Sigmoid colon (tissue), 7 donors: Measurements from ENCODE around the gene LRRC1. TPM values are rescaled to one million over a fixed set of nuclear protein-coding genes. Genes with fewer than 3 reads are reported as not detected.

Experiments
- DNase-seq: peaks from one replicate; pipeline ENCODE4 v3.0.0-alpha.2; 2019
- H3K27ac ChIP-seq, 4 donors: fragments of 200-600 bp; sonication (generic); one replicate each; pipeline ENCODE4 v1.5.1; 2016 to 2019; ENCODE audit warnings: mild to moderate bottlenecking in 1 of 4
- H3K27me3 ChIP-seq, 3 donors: fragments of 200-600 bp; sonication (generic); one replicate each; pipeline ENCODE4 v1.5.1; 2019; ENCODE audit warnings: mild to moderate bottlenecking in 1 of 3
- H3K36me3 ChIP-seq, 4 donors: fragments of 200-600 bp; sonication (generic); one replicate each; pipeline ENCODE4 v1.5.1; 2016 to 2019
- H3K4me1 ChIP-seq, 4 donors: fragments of 200-600 bp; sonication (generic); one replicate each; pipeline ENCODE4 v1.5.1; 2017 to 2019
- H3K4me3 ChIP-seq, 4 donors: fragments of 200-600 bp; sonication (generic); one replicate each; pipeline ENCODE4 v1.5.1; 2017 to 2019; ENCODE audit warnings: mild to moderate bottlenecking in 2 of 4, moderate library complexity in 1 of 4
- H3K9me3 ChIP-seq, 4 donors: fragments of 200-600 bp in 3 of 4; sonication (generic) in 3 of 4; one replicate each; pipeline versions ENCODE4 v1.5.1 to v1.6.1; 2013 to 2019
- CTCF ChIP-seq, 4 experiments: fragments of 450-650 bp in 3 of 4; fragments of 200-600 bp in 1 of 4; IDR thresholded peaks; one replicate each; pipeline ENCODE4 v1.5.1; 2016 to 2019; ENCODE audit warnings: antibody characterized with exemption in 4 of 4, mild to moderate bottlenecking in 3 of 4, moderate library complexity in 2 of 4
- EP300 ChIP-seq, 4 donors: sonication (generic); formaldehyde crosslinking; IDR thresholded peaks; one replicate each; pipeline ENCODE4 v1.6.1; 2017; ENCODE audit warnings: antibody characterized with exemption in 4 of 4
- POLR2A ChIP-seq, 2 donors: fragments of 450-650 bp; IDR thresholded peaks; one replicate each; pipeline ENCODE4 v1.6.1; 2016; ENCODE audit warnings: antibody characterized with exemption in 2 of 2, mild to moderate bottlenecking in 2 of 2, moderate library complexity in 2 of 2
- POLR2AphosphoS5 ChIP-seq, 4 donors: sonication (generic); formaldehyde crosslinking; IDR thresholded peaks; one replicate each; pipeline ENCODE4 v1.6.1; 2017; ENCODE audit warnings: antibody characterized with exemption in 4 of 4
- WGBS, 2 donors: extraction: QIAGEN DNeasy Blood & Tissue Kit; methylation state at CpG; one replicate each; pipeline ENCODE4 v1.1.7; 2013; 5-methylcytosine and 5-hydroxymethylcytosine counted together
- intact Hi-C: fragments of 100-400 bp; cut with DNase I; formaldehyde crosslinking; loops from one replicate; pipeline ENCODE4 v1.15.1; 2023
- polyA plus RNA-seq, 3 donors: library from polyadenylated mRNA; stranded (reverse); fragments of 200-250 nt; gene quantifications; one replicate each; pipeline ENCODE4 v1.2.3, GENCODE V29; 2013
- total RNA-seq, 4 donors: library from RNA; depleted of rRNA; stranded (reverse); fragments of >200 nt; gene quantifications; one replicate each; pipeline ENCODE4 v1.1.0, GENCODE V29; 2016
- donor health status: healthy with polysubstance abuse.
- donor health status: Bipolar disorder and iron deficiency.
- donor health status: healthy.

Gene LRRC1
- total and polyA plus RNA-seq, 7 donors = 20.8 to 50.4 (median 29.9) TPM

- H3K27me3 ChIP-seq = no peaks in the 10 kb centered on the region
- no peaks in the 10 kb centered on the region for H3K36me3 ChIP-seq
- intact Hi-C loops = no loop called here
- H3K27ac ChIP-seq = no peak overlapping the region
- WGBS, 2 donors = 97 to 98% methylated on average over 2 of the region's 2 CpGs
- H3K4me1 ChIP-seq = no peaks in the 10 kb centered on the region
- no peaks in the 10 kb centered on the region for H3K9me3 ChIP-seq
- no peak overlapping the region for H3K4me3 ChIP-seq
- TF ChIP-seq CTCF (IDR thresholded peaks at IDR 0.05) (no peak), EP300 (IDR thresholded peaks at IDR 0.05) (no peak), POLR2AphosphoS5 (IDR thresholded peaks at IDR 0.05) (no peak), POLR2A (IDR thresholded peaks at IDR 0.05) (no peak)
- no peak for DNase-seq
Measured at GRCh38 chr6:53878808-53879207, 84.0 kb downstream of the LRRC1 start.

- intact Hi-C loops = no loop called here
Measured at GRCh38 chr6:53879608-53880007, 84.8 kb downstream of the LRRC1 start.

GRCh38 chr6:53887316-53887715 lies 92.5 kb downstream of the LRRC1 start:
- intact Hi-C loops = no loop called here
- DNase-seq = no peak
- H3K27ac ChIP-seq = no peak overlapping the region
- WGBS, 2 donors = 69 to 89% methylated on average over 2 of the region's 2 CpGs
- H3K27me3 ChIP-seq = no peaks in the 10 kb centered on the region
- TF ChIP-seq POLR2AphosphoS5 (IDR thresholded peaks at IDR 0.05) (no peak), POLR2A (IDR thresholded peaks at IDR 0.05) (no peak), CTCF (IDR thresholded peaks at IDR 0.05) (no peak), EP300 (IDR thresholded peaks at IDR 0.05) (no peak)
- H3K4me1 ChIP-seq = peaks cover 0 to 6% (median 0%) of the 10 kb centered on the region in 4 donors
- H3K36me3 ChIP-seq = no peaks in the 10 kb centered on the region
- H3K9me3 ChIP-seq = no peaks in the 10 kb centered on the region
- H3K4me3 ChIP-seq = no peak overlapping the region

More at GRCh38 chr6:53879608-53880007, 84.8 kb downstream of the LRRC1 start:
- WGBS, 2 donors = 39 to 74% methylated on average over 4 of the region's 4 CpGs
- H3K27me3 ChIP-seq = no peaks in the 10 kb centered on the region
- H3K27ac ChIP-seq = no peak overlapping the region
- H3K9me3 ChIP-seq = no peaks in the 10 kb centered on the region
- no peak overlapping the region for H3K4me3 ChIP-seq
- no peaks in the 10 kb centered on the region for H3K4me1 ChIP-seq
- no peak for DNase-seq
- no peaks in the 10 kb centered on the region for H3K36me3 ChIP-seq
- no peak for TF ChIP-seq POLR2AphosphoS5 (IDR thresholded peaks at IDR 0.05)
- TF ChIP-seq POLR2A (IDR thresholded peaks at IDR 0.05) = no peak
- no peak for TF ChIP-seq EP300 (IDR thresholded peaks at IDR 0.05)
- TF ChIP-seq CTCF (IDR thresholded peaks at IDR 0.05) = no peak

GRCh38 chr6:53888931-53889330 lies 94.1 kb downstream of the LRRC1 start:
- Histone ChIP-seq H3K4me3 (no peak overlapping the region), H3K27ac (no peak overlapping the region), H3K27me3 (no peaks in the 10 kb centered on the region), H3K36me3 (no peaks in the 10 kb centered on the region), H3K9me3 (no peaks in the 10 kb centered on the region), H3K4me1 (peaks cover 0 to 6% (median under 1%) of the 10 kb centered on the region in 4 donors)
- WGBS, 2 donors = 12 to 70% methylated on average over 1 of the region's 1 CpG
- no peak for DNase-seq
- intact Hi-C loops = no loop called here
- TF ChIP-seq POLR2A (IDR thresholded peaks at IDR 0.05) (no peak), POLR2AphosphoS5 (IDR thresholded peaks at IDR 0.05) (no peak), EP300 (IDR thresholded peaks at IDR 0.05) (no peak), CTCF (IDR thresholded peaks at IDR 0.05) (no peak)

- WGBS, 2 donors = 96 to 98% methylated on average over 1 of the region's 1 CpG
- no peaks in the 10 kb centered on the region for H3K36me3 ChIP-seq
- no peak overlapping the region for H3K4me3 ChIP-seq
- intact Hi-C loops = no loop called here
- H3K4me1 ChIP-seq = peaks cover 0 to 10% (median 5%) of the 10 kb centered on the region in 4 donors
- H3K9me3 ChIP-seq = no peaks in the 10 kb centered on the region
- TF ChIP-seq POLR2AphosphoS5 (IDR thresholded peaks at IDR 0.05) = no peak
- no peak for TF ChIP-seq POLR2A (IDR thresholded peaks at IDR 0.05)
- no peak for TF ChIP-seq EP300 (IDR thresholded peaks at IDR 0.05)
- TF ChIP-seq CTCF (IDR thresholded peaks at IDR 0.05) = no peak
- no peak overlapping the region for H3K27ac ChIP-seq
- no peaks in the 10 kb centered on the region for H3K27me3 ChIP-seq
- no peak for DNase-seq
Measured at GRCh38 chr6:53889365-53889764, 94.6 kb downstream of the LRRC1 start.
